Uterus (tissue), 4 donors: ENCODE results near the gene MAMDC4. TPM values are rescaled to one million over a fixed set of nuclear protein-coding genes. Genes with fewer than 3 reads are reported as not detected.

Experiments
- DNase-seq, 2 donors: peaks; one replicate each; pipeline ENCODE4 v3.0.0-alpha.2; 2019 to 2020
- H3K27ac ChIP-seq, 2 donors: fragments of 200-600 bp; sonication (generic); 1 replicate in 1 of 2; 2 replicates in 1 of 2; pipeline ENCODE4 v1.5.1; 2016 to 2018
- H3K27me3 ChIP-seq, 2 donors: fragments of 200-600 bp; sonication (generic); one replicate each; pipeline ENCODE4 v1.5.1; 2018 to 2019; ENCODE audit warnings: control low read depth in 1 of 2
- H3K36me3 ChIP-seq, 2 donors: fragments of 200-600 bp; sonication (generic); one replicate each; pipeline ENCODE4 v1.5.1; 2019; ENCODE audit warnings: control low read depth in 1 of 2
- H3K4me1 ChIP-seq, 2 donors: fragments of 200-600 bp; sonication (generic); one replicate each; pipeline ENCODE4 v1.5.1; 2018 to 2019; ENCODE audit warnings: control low read depth in 1 of 2
- H3K4me3 ChIP-seq, 2 donors: fragments of 200-600 bp; sonication (generic); 1 replicate in 1 of 2; 2 replicates in 1 of 2; pipeline ENCODE4 v1.5.1; 2018 to 2019; ENCODE audit warnings: mild to moderate bottlenecking in 1 of 2
- H3K9me3 ChIP-seq, 2 donors: fragments of 200-600 bp; sonication (generic); one replicate each; pipeline ENCODE4 v1.5.1; 2019; ENCODE audit warnings: control low read depth in 1 of 2
- CTCF ChIP-seq, 4 experiments: fragments of 200-600 bp in 2 of 4; fragments of 450-650 bp in 2 of 4; sonication (generic) in 2 of 4; IDR thresholded peaks; one replicate each; pipeline ENCODE4 v1.5.1; 2016 to 2019; ENCODE audit warnings: antibody characterized with exemption in 4 of 4, mild to moderate bottlenecking in 2 of 4, moderate library complexity in 1 of 4
- POLR2A ChIP-seq, 2 donors: fragments of 450-650 bp; IDR thresholded peaks; one replicate each; pipeline ENCODE4 v1.6.1; 2016; ENCODE audit warnings: antibody characterized with exemption in 2 of 2, mild to moderate bottlenecking in 1 of 2, moderate library complexity in 1 of 2
- intact Hi-C: fragments of 100-400 bp; cut with DNase I; formaldehyde crosslinking; loops from one replicate; pipeline ENCODE4 v1.15.1; 2023; ENCODE audit warnings: low total_unique reads
- microRNA-seq: library from miRNA; unstranded; fragments of <30 nt; microRNA quantifications from one replicate; pipeline ENCODE4, GENCODE V29; 2016; ENCODE audit warnings: borderline microRNAs expressed, borderline replicate concordance
- small RNA-seq: library from RNA; depleted of rRNA; stranded (forward); fragments of <200 nt; gene quantifications from one replicate; pipeline ENCODE3, GENCODE V24; 2016
- total RNA-seq, 4 donors: library from RNA; depleted of rRNA in 3 of 4; stranded (reverse); fragments of >200 nt in 3 of 4; gene quantifications; one replicate each; pipeline versions ENCODE4 v1.1.0 to v1.2.4, GENCODE V29; 2014 to 2023
- donor health status: DM: yes; HTN: yes; CAD: no.

The MAMDC4 gene
- total RNA-seq, 4 donors from 2014 or later: 0.26 to 4.3 (median 4.2) TPM; not detected in 1

- Histone ChIP-seq H3K9me3 (no peaks in the 10 kb centered on the region), H3K27me3 (no peaks in the 10 kb centered on the region), H3K4me1 (no peaks in the 10 kb centered on the region), H3K4me3 (no peak overlapping the region), H3K36me3 (no peaks in the 10 kb centered on the region), H3K27ac (no peak overlapping the region)
- intact Hi-C loops: no loop called here
- DNase-seq: no peak
- TF ChIP-seq CTCF (IDR thresholded peaks at IDR 0.05): no peak
- no peak for TF ChIP-seq POLR2A (IDR thresholded peaks at IDR 0.05)
Observed at GRCh38 chr9:136907011-136907914, 55.1 kb downstream of the MAMDC4 start.

Small RNA genes lying within 50 kb of the gene (microRNA-seq; reads per million reads assigned to microRNA genes)
- gene MIR4292 (not detected), gene MIR4479 (not detected)

Small RNA genes lying within 50 kb of the gene (small RNA-seq; reads per million reads assigned to genes)
- gene MIR4292: not detected
- gene MIR4479: not detected

Other genes starting within 250 kb of the MAMDC4 start
- gene EGFL7, start 189.4 kb upstream of the MAMDC4 start, total RNA-seq: 1,000 to 10,000 TPM in 1 of 4 donors, 100 to 1,000 TPM in 3; 119 to 1,791 (median 307) TPM
- gene AGPAT2, start 164.9 kb upstream of the MAMDC4 start, total RNA-seq: 10 to 100 TPM; 22.7 to 45.1 (median 38.6) TPM
- gene DIPK1B, start 139.8 kb upstream of the MAMDC4 start, total RNA-seq: 10 to 100 TPM in 3 of 4 donors, 1 to 10 TPM in 1; 3.2 to 26.3 (median 21.0) TPM
- 10 to 100 TPM in 3 of 4 donors, under 1 TPM in 1; 0.55 to 81.4 (median 20.4) TPM for gene LCN10, start 109.4 kb upstream of the MAMDC4 start, total RNA-seq
- gene LCN6, start 103.8 kb upstream of the MAMDC4 start, total RNA-seq: 100 to 1,000 TPM in 2 of 4 donors, 10 to 100 TPM in 1, 1 to 10 TPM in 1; 1.2 to 164 (median 89.7) TPM
- gene LCN8, start 94.1 kb upstream of the MAMDC4 start, total RNA-seq: under 1 TPM in 1 of 4 donors, not detected in 3; 0.27 TPM
- gene LCN15, start 87.8 kb upstream of the MAMDC4 start, total RNA-seq: not detected
- gene TMEM141, start 61.0 kb upstream of the MAMDC4 start, total RNA-seq: 10 to 100 TPM in 3 of 4 donors, 1 to 10 TPM in 1; 3.5 to 48.9 (median 32.0) TPM
- gene CCDC183, start 56.0 kb upstream of the MAMDC4 start, total RNA-seq: 1 to 10 TPM in 2 of 4 donors, not detected in 2; 2.0 TPM
- gene RABL6, start 44.4 kb upstream of the MAMDC4 start, total RNA-seq: 10 to 100 TPM; 28.8 to 57.9 (median 39.6) TPM
- gene AJM1, start 9.9 kb upstream of the MAMDC4 start, total RNA-seq: 1 to 10 TPM in 3 of 4 donors, not detected in 1; 1.3 to 3.6 (median 3.6) TPM
- gene PHPT1, start 2.9 kb upstream of the MAMDC4 start, total RNA-seq: 10 to 100 TPM; 12.4 to 55.5 (median 31.4) TPM
- 100 to 1,000 TPM in 3 of 4 donors, 10 to 100 TPM in 1; 75.6 to 244 (median 144) TPM for gene EDF1, start 14.0 kb downstream of the MAMDC4 start, total RNA-seq
- gene TRAF2, start 34.2 kb downstream of the MAMDC4 start, total RNA-seq: 10 to 100 TPM in 3 of 4 donors, under 1 TPM in 1; 0.88 to 22.1 (median 11.9) TPM
- 100 to 1,000 TPM in 1 of 4 donors, 10 to 100 TPM in 3; 67.4 to 111 (median 75.3) TPM for gene FBXW5, start 92.4 kb downstream of the MAMDC4 start, total RNA-seq
- gene C8G, start 92.9 kb downstream of the MAMDC4 start, total RNA-seq: not detected
- 10 to 100 TPM in 2 of 4 donors, 1 to 10 TPM in 1, not detected in 1; 5.4 to 43.2 (median 10.3) TPM for gene LCN12, start 99.9 kb downstream of the MAMDC4 start, total RNA-seq
- gene PTGDS, start 125.2 kb downstream of the MAMDC4 start, total RNA-seq: 100 to 1,000 TPM in 1 of 4 donors, 10 to 100 TPM in 3; 13.5 to 116 (median 58.8) TPM
- 1 to 10 TPM in 1 of 4 donors, under 1 TPM in 3; under 0.01 to 6.9 (median 0.54) TPM for gene LCNL1, start 130.6 kb downstream of the MAMDC4 start, total RNA-seq
- gene PAXX, start 140.1 kb downstream of the MAMDC4 start, total RNA-seq: 10 to 100 TPM; 14.2 to 39.5 (median 18.8) TPM
- 1 to 10 TPM in 2 of 4 donors, not detected in 2; 1.5 TPM for gene CLIC3, start 144.2 kb downstream of the MAMDC4 start, total RNA-seq
- gene ABCA2, start 175.9 kb downstream of the MAMDC4 start, total RNA-seq: 10 to 100 TPM; 24.8 to 36.9 (median 26.1) TPM
- not detected for gene FUT7, start 179.7 kb downstream of the MAMDC4 start, total RNA-seq
- 100 to 1,000 TPM in 1 of 4 donors, 10 to 100 TPM in 3; 25.2 to 221 (median 59.2) TPM for gene NPDC1, start 193.8 kb downstream of the MAMDC4 start, total RNA-seq
- gene ENTPD2, start 201.7 kb downstream of the MAMDC4 start, total RNA-seq: 10 to 100 TPM in 1 of 4 donors, 1 to 10 TPM in 1, not detected in 2; 2.4 to 11.5 TPM
- 1 to 10 TPM in 2 of 4 donors, under 1 TPM in 1, not detected in 1; 0.15 to 5.9 (median 1.0) TPM for gene SAPCD2, start 218.2 kb downstream of the MAMDC4 start, total RNA-seq
- gene UAP1L1, start 225.2 kb downstream of the MAMDC4 start, total RNA-seq: 10 to 100 TPM in 1 of 4 donors, 1 to 10 TPM in 2, under 1 TPM in 1; 0.51 to 13.8 (median 5.3) TPM
- 10 to 100 TPM; 32.9 to 65.0 (median 47.5) TPM for gene MAN1B1, start 234.6 kb downstream of the MAMDC4 start, total RNA-seq